HG03066 (cell line): ENCODE results near the gene FGF7.
"Not testable (repeated sequence)": the region's sequence is repeated elsewhere in the genome, so short reads cannot be mapped to it uniquely, and the experiment has no call there.

ENCODE experiments used
- ATAC-seq: cut with Tn5 transposase; IDR thresholded peaks from one replicate; pipeline ENCODE4 v1.9.1; 2021; ENCODE audit warnings: low read depth; ENCODE audit not compliant: unreplicated experiment

Gene FGF7

DNA sequence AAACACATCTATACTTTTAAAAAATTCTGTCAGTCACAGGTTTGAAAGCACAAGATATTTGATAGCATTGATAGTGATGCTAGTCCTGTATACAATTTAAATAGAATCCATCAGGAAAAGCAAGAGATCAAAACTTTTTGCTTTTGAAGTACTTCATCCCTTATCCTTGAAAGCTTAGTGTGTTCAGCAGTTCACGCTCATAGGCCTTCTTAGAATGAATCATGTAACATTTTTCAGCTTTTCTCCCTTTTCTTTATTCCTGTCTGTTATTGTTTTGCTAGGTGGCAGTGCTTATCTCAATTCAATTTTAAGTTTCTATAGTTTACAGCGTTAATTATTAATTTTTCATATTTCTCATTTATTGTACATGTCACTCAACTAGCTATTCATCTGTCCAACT lies 69.1 kb downstream of the FGF7 start:
- no peak for ATAC-seq

DNA sequence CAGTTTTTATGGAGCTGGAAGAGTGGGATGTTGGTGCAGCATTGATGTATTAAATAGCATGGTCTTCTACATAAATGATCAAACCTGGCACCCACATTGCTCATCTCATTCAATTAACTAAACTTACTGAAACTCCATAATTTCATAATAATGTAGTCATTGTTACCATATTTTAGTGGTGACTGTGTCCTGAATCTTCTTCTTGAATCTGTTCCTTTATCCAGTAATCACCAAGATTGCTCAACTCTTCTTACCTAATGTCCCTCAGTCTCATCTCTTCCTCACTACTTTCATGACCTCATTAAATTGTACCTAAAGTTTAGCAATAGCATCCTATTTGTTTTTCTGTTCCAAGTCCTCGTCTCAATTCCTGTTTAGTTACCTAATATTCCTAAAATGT lies 69.8 kb downstream of the FGF7 start:
- ATAC-seq = no peak

DNA sequence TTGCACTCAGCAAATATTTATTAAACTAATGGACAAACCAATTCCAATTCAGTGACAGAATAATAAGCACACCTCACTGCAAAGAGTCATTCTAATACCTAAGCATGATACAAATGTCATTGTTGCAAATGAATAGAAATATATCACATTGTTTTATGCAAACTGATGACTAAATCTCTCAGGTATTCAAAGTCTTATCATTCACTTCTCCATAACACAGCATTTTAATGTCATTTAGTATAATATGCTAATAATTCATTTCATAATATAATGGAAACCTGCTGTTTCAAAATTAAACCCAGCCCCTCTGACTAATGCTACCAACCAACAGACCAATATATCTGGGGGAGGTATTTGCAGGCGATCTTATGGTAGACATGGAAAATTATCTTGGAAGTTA lies 71.8 kb downstream of the FGF7 start:
- ATAC-seq = no peak

DNA sequence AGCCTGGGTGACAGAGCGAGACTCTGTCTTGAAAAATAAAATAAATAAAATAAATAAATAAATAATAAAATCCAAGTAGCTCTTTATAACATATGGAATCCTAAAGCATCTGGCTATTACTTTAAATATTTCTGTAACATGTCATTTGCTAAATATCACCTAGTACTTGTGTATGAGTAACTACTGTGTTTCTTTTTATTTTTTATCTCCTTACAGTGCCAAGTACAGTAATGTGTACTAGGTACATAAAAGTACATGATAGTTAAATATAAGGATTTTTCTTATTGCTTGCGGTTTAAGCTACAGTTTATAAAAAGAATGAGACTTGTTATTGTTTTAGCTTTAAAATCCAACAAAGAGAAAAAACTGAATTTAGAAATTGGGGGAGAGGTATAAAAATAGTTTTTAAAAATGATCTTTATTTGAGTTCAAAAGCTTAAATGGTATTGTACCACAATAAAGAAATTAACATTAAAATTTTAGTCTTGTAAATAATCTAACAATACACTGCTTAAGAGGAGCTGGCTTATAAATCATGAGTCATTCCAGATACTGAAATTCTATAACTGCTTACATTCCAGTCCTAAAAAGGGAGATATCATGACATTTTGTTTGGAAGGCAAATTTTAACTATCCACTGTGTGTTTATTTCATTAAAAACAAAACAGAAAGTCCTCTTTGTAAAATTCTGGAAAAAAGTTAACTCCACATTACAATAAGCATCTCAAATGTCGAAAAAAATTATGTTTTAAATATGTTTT lies 73.1 kb downstream of the FGF7 start:
- no peak for ATAC-seq

DNA sequence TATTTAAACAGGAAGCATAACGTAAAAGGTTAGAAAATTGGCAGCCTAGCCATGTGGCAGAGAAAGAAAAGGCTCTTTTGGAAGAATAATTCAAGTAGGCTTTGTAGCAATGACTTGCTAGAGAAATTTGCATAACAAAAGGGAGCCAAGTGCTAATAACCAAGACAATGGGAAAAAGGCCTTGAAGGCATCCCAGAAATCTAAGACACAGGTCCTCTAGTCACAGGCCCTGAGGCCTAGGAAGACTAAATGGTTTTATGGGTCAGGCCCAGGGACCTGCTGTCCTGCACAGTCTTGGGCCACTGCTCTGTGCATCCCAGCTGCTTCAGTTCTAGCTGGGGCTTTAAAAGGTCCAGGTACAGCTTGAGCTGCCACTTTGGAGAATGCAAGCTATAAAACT lies 78.5 kb downstream of the FGF7 start:
- no peak for ATAC-seq

DNA sequence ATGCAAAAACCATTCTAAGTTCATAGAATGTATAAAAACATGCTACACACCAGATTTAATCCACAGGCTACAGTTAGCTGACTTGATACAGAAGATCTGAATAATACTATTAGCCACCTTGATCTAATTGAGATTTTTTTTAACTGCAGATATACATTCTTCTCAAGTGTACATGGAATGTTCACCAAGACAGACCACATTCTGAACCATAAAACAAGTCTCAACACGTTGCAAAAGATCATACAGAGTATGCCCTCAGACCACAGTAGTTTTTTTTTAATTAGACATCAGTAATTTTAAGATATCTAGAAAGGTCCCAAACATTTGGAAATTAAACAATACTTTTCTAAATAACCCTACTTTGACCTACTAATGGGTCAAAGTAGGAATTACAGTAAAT lies 83.3 kb downstream of the FGF7 start:
- ATAC-seq = no peak

DNA sequence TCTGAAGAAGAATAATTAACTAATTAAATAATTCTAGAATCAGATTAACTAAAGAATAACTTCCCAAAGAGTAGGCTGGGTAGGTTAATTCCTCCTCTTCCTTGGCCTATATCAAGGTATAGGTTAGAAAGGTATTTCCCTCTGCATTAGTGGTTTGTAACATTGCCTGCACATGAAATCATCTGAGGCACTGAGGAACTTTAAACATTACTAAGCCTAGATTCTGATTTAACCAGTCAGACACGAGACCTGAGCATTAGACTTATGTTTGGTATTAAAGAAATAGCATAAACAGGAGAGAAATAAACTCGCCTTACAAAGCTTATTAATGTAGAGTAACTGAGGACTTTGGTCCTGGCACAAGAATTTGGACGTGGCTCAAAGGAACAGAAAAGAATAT lies 84.2 kb downstream of the FGF7 start:
- no peak for ATAC-seq

DNA sequence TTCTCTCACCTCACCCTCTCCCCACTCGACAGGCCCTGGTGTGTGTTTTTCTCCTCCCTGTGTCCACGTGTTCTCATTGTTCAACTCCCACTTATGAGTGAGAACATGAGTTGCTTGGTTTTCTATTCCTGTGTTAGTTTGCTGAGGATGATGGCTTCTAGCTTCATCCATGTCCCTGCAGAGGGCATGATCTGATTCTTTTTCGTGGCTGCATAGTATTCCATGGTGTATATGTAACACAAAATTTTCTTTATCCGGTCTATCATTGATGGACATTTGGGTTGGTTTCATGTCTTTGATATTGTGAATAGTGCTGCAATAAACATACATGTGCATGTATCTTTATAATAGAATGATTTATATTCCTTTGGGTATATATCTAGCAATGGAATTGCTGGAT lies 89.7 kb downstream of the FGF7 start:
- ATAC-seq = not testable (repeated sequence)

DNA sequence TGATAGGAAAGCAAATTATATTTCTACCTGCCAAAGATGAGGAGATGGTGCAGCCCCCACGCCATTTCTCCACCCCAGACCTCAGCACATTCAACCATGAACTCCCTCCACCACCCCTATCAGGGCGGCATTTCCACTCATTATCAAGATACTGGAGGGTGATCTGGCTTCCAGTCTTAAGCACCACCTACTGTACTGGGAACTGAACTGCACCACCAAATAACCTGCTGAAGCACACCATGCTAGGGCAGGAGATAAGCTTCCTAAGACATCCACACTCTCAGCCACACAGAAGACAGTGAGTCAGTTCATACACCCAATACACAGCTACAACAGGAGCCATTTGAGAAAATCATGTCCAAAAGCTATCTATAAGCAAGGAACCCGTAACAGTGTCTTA lies 98.8 kb downstream of the FGF7 start:
- no peak for ATAC-seq

DNA sequence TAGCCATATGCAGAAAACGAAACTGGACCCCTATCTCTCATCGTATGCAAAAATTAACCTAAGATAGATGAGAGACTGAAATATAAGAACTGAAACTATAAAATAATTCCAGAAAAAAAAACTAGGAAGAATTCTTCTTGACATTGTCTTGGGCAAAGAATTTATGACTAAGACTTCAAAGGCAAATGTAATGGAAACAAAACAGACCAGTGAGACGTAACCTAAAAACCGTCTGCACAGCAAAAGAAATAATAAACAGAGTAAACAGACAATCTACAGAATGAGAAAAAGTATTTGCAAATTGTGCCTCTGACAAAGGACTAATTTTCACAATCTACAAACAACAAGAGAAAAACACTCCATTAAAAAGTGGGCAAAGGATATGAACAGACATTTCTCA lies 105.2 kb downstream of the FGF7 start:
- no peak for ATAC-seq

DNA sequence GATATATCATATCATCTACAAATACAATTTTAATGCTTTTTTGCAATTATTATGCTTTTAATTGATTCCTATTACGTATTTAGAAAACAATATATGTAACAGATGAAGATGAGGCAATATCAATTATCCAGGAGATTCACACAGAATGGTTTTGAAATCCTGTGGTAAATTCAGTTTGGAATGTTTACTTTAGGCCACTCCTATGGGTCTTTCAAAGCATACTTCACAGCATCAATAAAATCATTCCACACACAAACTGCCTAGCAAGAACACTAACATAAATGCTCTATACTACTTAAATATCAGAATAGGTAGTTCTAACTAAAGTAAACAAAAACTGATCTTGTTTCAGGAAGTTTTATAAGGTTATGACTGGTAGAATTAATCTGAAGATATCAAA lies 107.0 kb downstream of the FGF7 start:
- ATAC-seq = no peak
